Type B pancreatic cell (in vitro differentiated cells): ENCODE data around the gene RANBP10. TPM values are rescaled to one million over a fixed set of nuclear protein-coding genes. Genes with fewer than 3 reads are reported as not detected.
A peak's percentile ranks its signal among the peaks of the same experiment; 100 is the strongest.

Experiments used
- DNase-seq: peaks from one replicate; pipeline ENCODE4 v3.0.0; 2021; ENCODE audit warnings: mixed read lengths; ENCODE audit not compliant: unreplicated experiment; ENCODE audit errors: extremely low spot score
- H3K27ac Mint-ChIP-seq: 2 replicates; pipeline ENCODE4 v1.8.0; 2021; ENCODE audit warnings: mild to moderate bottlenecking, mixed read lengths
- H3K27me3 Mint-ChIP-seq: 2 replicates; pipeline ENCODE4 v1.8.0; 2021; ENCODE audit warnings: mixed read lengths
- H3K36me3 Mint-ChIP-seq: 2 replicates; pipeline ENCODE4 v1.8.0; 2021; ENCODE audit warnings: mixed read lengths
- H3K4me1 Mint-ChIP-seq: one replicate; pipeline ENCODE4 v1.8.0; 2021; ENCODE audit warnings: mixed read lengths; ENCODE audit not compliant: unreplicated experiment
- H3K4me3 Mint-ChIP-seq: 2 replicates; pipeline ENCODE4 v1.8.0; 2021; ENCODE audit warnings: mild to moderate bottlenecking, mixed read lengths
- H3K9me3 Mint-ChIP-seq: 2 replicates; pipeline ENCODE4 v1.8.0; 2021; ENCODE audit warnings: mixed read lengths
- CTCF ChIP-seq: fragments of 200-600 bp; sonication (generic); conservative IDR thresholded peaks from 2 replicates; pipeline ENCODE4 v1.5.0; 2021; ENCODE audit warnings: antibody characterized with exemption, mild to moderate bottlenecking
- long read RNA-seq: library from polyadenylated mRNA; unstranded; transcript quantifications from one replicate; pipeline ENCODE4 v2.0.0, GENCODE V29; 2020
- total RNA-seq: library from RNA; stranded (reverse); gene quantifications from 2 replicates; pipeline ENCODE4 v1.2.1, GENCODE V29; 2021; ENCODE audit warnings: low replicate concordance

The RANBP10 gene
- 27.3 and 27.5 TPM in 2 replicates for total RNA-seq
- long read RNA-seq, full-length matches to known transcripts: 1 of 18 reads
- long read RNA-seq, partial matches to known transcripts: 1 of 18 reads
- long read RNA-seq, other reads (novel, unspliced or antisense): 16 of 18 reads

GRCh38 chr16:67806428-67807147, at the start of gene RANBP10, which contains the start of gene TSNAXIP1:
RANBP10 (minus strand) TSS chr16:67806560; CDS start chr16:67806536, 24 bp downstream.
TSNAXIP1 (plus strand) TSS chr16:67806889; CDS start chr16:67807150, 261 bp downstream.
- H3K36me3 Mint-ChIP-seq: peaks cover 4% of the 10 kb centered on the region
- H3K27ac Mint-ChIP-seq: peak within 1 kb of the TSS; percentile 94
- DNase-seq: peak; percentile 96
- H3K4me1 Mint-ChIP-seq: peaks cover 9% of the 10 kb centered on the region
- no peaks in the 10 kb centered on the region for H3K9me3 Mint-ChIP-seq
- no peak for TF ChIP-seq CTCF
- H3K4me3 Mint-ChIP-seq: peak within 1 kb of the TSS; percentile 97
- H3K27me3 Mint-ChIP-seq: no peaks in the 10 kb centered on the region

GRCh38 chr16:67855789-67856188, 49.4 kb upstream of the RANBP10 start:
- Mint-ChIP-seq H3K9me3 (no peaks in the 10 kb centered on the region), H3K36me3 (peaks cover 10% of the 10 kb centered on the region), H3K27me3 (no peaks in the 10 kb centered on the region), H3K4me1 (peaks cover 32% of the 10 kb centered on the region), H3K4me3 (no peak overlapping the region), H3K27ac (peak overlapping the region; percentile 89)
- TF ChIP-seq CTCF: no peak
- no peak for DNase-seq

- H3K9me3 Mint-ChIP-seq: no peaks in the 10 kb centered on the region
- no peak for TF ChIP-seq CTCF
- no peaks in the 10 kb centered on the region for H3K27me3 Mint-ChIP-seq
- peaks cover 35% of the 10 kb centered on the region for H3K4me1 Mint-ChIP-seq
- DNase-seq: no peak
- no peak overlapping the region for H3K27ac Mint-ChIP-seq
- H3K4me3 Mint-ChIP-seq: no peak overlapping the region
- H3K36me3 Mint-ChIP-seq: peaks cover 10% of the 10 kb centered on the region
Measured at GRCh38 chr16:67853670-67854069, 47.3 kb upstream of the RANBP10 start.

GRCh38 chr16:67848118-67848517, 41.8 kb upstream of the RANBP10 start:
- no peak for TF ChIP-seq CTCF
- H3K9me3 Mint-ChIP-seq: no peaks in the 10 kb centered on the region
- H3K4me1 Mint-ChIP-seq: peaks cover 36% of the 10 kb centered on the region
- peaks cover 3% of the 10 kb centered on the region for H3K36me3 Mint-ChIP-seq
- H3K27me3 Mint-ChIP-seq: no peaks in the 10 kb centered on the region
- H3K4me3 Mint-ChIP-seq: peak overlapping the region; percentile 96
- DNase-seq: no peak
- H3K27ac Mint-ChIP-seq: peak overlapping the region; percentile 99

GRCh38 chr16:67847064-67847861, 40.9 kb upstream of the RANBP10 start, which contains the start of gene CENPT:
CENPT (minus strand) TSS chr16:67847693; CDS start chr16:67833859, 13,834 bp downstream.
- H3K4me1 Mint-ChIP-seq: peaks cover 36% of the 10 kb centered on the region
- peak within 1 kb of the TSS; percentile 96 for H3K4me3 Mint-ChIP-seq
- TF ChIP-seq CTCF: no peak
- H3K27ac Mint-ChIP-seq: peak within 1 kb of the TSS; percentile 99
- no peaks in the 10 kb centered on the region for H3K9me3 Mint-ChIP-seq
- no peaks in the 10 kb centered on the region for H3K27me3 Mint-ChIP-seq
- peaks cover 3% of the 10 kb centered on the region for H3K36me3 Mint-ChIP-seq
- DNase-seq: peak; percentile 73
